ENCODE data around the gene UPK1B.

The UPK1B gene

DNA sequence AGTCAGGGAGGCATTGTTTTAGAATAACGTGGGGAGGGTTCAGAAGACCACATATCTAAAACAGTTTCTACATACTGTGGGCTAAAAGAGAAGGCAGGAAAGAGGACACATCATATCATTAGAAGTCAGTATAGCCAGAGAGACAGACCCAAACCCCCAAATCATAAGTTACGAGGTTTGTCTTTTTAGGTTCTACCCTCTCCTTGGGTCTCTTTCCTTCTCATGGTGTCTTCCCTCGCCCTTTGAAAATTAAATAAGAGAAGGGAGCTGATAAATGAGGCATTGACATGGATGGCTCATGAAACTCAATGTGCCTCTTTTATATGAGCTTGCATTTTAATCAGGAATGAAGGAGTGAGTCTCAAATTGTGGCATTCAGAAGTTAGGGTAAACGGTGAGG is 3.4 kb downstream of the UPK1B start:
- no peak for DNase-seq (ENCODE audit: low read depth in 2 of 2)

- no peak for DNase-seq (ENCODE audit: low read depth in 2 of 2)
These were observed 3.9 kb downstream of the UPK1B start for GRCh38 chr3:119177321-119177720.

DNA sequence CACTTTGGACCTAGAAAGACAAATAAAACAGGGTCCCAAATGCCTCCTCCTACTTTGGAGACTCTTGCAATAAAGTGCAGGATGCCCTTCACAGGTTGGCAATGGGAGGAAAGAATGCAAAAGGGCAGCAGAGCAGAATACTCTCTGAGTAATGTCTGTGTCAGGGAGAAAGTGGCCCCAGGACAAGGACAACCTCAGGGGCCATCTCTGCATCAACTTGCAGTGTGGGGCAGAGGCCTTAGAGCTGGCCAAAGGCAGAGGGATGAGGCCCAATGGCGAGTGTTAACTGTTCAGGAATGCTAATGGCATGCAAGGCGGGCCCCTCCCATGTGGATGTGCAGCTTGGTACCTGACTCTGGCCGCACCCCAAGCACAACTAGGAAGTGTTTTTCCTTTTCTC is 8.4 kb downstream of the UPK1B start:
- DNase-seq (ENCODE audit: low read depth in 2 of 2): no peak

DNA sequence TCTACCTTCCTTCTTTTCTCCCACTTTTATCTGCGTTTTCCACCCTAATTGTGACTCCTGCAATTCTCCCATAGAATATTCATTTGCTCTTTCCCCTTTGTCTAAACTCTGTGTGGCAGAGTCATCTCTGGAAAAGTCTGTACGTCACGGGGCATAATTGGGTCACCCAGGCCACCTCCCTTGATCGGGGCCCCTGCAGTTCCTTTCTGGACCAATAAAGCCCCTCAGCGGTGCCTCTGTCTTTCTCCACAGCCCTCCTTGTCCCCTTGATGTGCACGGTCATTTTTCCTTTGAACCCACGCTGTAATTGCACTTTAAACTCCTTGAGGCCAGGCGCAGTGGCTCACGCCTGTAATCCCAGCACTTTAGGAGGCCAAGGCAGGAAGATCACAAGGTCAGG is 10.7 kb downstream of the UPK1B start:
- DNase-seq (ENCODE audit: low read depth in 2 of 2): no peak

DNA sequence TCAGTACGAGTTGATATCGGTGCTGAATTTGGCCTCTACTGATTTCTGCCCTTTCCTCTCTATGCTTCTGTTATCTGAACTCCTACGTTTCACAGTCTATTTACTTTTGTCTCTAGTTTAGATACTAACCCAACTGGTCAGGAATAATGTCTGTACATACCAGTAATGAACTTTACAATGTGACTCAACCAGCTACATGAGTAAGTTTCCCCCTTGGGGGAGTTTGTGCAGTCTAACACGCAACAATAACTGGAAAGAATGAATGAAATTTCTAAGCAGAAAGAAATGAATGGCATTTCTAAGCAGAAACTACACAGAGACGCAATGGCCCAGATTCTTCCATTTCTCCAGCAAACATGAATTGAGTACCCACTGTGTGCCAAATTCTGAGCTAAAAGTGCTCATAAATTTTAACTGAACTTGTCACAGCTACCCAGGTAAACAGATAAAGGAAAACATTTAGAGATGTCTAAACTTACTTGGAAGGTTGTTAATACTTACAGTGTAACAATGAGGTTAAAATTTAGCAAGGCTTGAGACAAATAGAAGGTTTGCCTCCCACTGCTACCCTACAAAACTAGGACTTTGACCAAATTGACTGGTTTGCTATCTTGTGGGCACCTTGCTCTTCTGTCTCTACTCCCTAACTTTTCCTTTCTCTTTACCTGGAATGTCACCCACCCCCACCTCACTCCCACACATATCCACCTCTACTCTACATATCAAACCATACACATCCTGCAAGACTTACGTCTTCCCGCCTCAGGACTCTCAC is 11.6 kb downstream of the UPK1B start:
- no peak for DNase-seq (ENCODE audit: low read depth in 2 of 2)

DNA sequence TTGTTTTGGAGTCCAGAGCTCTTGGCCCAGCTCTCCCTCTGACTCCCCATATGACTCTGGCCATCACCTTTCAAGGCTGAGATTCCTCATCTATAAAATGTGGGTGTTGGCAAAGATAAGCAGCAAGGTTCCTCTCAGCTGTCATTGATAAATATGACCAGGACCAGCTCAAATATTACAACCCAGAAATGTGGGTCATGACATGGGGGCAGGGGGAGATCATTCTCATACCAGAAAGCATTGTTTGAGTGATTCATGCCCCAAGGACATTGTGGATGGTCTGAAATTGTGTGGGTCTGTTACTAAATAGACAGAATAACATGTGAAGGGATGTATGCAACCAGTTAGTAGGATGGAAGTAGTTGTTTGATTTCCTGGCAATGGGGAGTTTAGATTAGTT is 13.9 kb downstream of the UPK1B start:
- no peak for DNase-seq (ENCODE audit: low read depth in 2 of 2)

DNA sequence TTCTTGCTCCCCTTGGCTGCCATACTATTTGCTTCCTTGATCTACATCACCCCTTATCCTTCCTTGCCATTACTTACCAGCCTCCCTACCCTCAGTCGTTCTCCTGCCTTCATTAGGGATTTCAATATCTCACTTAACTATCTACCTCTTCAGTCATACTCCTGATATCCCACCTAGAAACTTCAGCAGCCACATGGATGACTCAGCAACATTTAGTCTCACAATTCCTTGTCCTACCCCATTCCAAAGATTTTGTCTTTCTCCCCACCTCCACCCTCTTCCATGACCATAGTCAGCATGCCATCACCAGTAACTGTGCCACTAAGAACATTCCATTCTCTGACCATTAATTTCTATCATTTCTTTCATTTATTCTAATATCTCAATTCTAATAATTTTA is 18.4 kb downstream of the UPK1B start:
- no peak for DNase-seq (ENCODE audit: low read depth in 2 of 2)

- DNase-seq (ENCODE audit: low read depth in 2 of 2): no peak
These were observed 21.1 kb downstream of the UPK1B start for GRCh38 chr3:119194237-119195150.

GRCh38 chr3:119195151-119195476 is 21.7 kb downstream of the UPK1B start:
- DNase-seq (ENCODE audit: low read depth in 2 of 2): no peak

DNA sequence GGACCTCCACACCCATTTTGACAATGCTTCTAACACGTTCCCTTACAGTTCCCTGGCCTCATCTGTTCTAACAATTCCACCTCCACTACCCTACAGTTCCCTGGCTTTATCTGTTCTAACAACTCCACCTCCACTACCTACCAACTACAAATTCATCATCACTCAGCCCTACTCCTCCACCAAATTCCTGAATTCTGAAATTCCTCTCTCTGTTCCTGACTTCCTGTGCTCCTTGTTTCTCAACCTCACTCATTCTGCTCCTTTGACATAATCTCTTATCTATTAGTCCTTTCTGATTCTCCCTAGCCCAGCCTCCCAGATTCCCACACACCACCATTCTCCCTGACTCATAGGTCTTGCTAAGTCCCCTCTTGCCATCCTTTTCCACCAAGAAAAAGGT is 22.5 kb downstream of the UPK1B start:
- no peak for DNase-seq (ENCODE audit: low read depth in 2 of 2)

DNA sequence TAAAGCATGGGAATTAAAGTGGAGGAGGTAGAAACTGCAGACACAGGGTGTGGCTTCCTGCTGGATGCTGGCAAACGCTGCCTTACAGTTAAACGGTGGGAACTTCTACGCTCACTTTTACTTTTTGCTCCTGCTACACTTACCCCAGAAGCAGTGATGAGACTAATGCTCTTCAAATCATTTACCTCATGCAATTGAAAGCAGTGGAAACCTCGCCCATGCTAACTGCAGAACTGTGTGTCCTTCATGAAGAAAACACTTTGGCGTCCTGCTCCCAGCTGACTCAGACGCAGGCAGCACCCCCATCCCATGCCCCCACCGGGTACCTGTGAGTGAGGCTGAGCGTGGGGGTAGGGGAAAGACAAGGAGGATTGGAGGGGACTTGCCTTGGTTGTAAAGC is 31.8 kb downstream of the UPK1B start:
- DNase-seq (ENCODE audit: low read depth in 2 of 2): no peak

DNA sequence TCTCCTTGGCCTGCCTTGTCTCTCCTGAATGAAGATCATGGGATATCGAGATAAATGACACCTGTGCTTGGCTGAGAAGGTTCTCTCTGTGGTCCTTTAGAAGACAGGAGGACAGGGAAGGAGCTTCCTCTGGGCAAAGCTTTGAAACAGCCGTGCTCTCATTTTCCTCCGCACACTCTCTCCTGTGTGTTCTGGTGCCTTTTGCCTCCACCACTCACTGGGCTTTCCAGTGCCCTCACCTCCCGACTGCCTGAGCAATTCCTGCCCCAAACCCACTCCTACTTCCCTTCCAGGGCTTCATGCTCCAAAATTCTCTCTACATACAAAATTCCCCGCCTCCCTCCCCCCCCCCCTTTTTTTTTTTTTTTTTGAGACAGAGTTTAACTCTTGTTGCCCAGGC is 32.3 kb downstream of the UPK1B start:
- no peak for DNase-seq (ENCODE audit: low read depth in 2 of 2)

GRCh38 chr3:119206611-119207511 is 33.5 kb downstream of the UPK1B start:
- no peak for DNase-seq (ENCODE audit: low read depth in 2 of 2)

- no peak for DNase-seq (ENCODE audit: low read depth in 2 of 2)
These were observed 34.1 kb downstream of the UPK1B start for GRCh38 chr3:119207512-119207875.

DNA sequence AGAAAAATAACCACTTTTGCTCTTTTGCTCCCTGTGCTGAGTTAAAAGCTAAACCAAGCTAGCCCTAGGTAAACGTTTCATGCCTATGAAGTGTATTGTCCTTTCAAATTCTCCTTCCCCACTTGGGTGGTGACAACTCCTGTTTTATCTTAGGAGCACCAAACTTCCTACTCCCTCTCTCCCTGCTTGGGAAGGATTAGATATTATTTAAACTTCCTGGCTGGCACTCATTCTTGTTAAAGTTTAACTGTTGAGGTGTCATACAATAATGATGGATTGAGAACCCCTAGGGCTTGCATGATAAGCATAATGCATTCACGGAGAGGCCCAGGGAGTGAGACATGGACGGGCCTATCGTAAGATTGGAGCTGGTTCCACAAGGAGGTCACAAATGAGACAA is 37.8 kb downstream of the UPK1B start:
- DNase-seq (ENCODE audit: low read depth in 2 of 2): no peak

GRCh38 chr3:119211803-119212202 is 38.4 kb downstream of the UPK1B start:
- no peak for DNase-seq (ENCODE audit: low read depth in 2 of 2)

- no peak for DNase-seq (ENCODE audit: low read depth in 2 of 2)
These were observed 45.7 kb downstream of the UPK1B start for GRCh38 chr3:119219069-119219468.

DNA sequence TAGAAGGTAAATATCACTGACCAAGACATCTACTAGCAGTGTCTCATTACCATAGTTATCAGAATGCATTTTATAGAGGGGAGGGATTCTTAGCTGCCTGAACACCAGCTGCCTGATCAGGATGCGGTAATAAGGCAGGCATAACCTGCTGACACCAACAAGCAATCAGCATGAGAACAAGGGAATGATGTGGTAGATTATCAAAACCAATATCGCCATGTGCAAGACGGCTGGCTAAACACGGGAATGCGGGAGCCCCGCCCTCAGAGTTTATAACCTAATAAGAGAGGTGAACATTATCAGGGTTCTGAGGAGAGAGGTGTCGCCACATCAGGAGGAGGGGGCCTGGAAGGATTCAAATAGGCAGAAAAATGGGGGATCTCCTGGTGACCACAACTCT is 46.8 kb downstream of the UPK1B start:
- no peak for DNase-seq (ENCODE audit: low read depth in 2 of 2)

DNA sequence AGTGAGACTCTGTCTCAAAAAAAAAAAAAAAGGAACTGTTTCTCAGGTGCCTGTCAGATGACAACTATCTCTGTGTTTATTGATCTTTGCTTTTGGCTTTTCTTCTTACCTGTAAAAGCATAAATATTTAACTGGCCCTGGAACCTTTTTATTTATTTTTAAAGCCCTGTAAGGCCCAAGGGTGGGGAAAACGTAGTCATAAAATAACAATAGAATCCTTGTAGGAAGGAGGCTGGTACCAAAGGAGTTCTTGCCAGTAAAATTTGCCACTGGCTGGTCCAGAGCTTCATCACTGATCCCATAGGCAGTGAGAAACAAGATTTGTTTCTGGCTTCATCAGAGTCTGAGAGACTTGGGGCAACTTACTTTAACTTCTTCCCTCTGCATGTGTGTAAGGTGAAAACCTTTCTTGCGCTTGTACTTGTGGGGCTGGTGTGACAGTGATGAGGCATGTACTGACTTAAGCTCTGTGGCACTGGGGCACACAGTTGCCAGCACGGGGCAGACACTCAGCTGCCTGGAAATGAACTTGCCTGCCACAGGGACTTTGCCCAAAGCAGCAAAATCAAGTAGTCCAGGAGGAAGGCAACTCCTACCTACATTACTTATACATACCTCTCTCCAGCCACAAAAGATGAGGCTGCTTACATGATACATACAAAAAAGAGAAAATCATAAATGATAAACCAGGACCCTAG is 47.7 kb downstream of the UPK1B start:
- DNase-seq (ENCODE audit: low read depth in 2 of 2): no peak

- DNase-seq (ENCODE audit: low read depth in 2 of 2): no peak
These were observed 48.5 kb downstream of the UPK1B start for GRCh38 chr3:119221779-119222320.

DNA sequence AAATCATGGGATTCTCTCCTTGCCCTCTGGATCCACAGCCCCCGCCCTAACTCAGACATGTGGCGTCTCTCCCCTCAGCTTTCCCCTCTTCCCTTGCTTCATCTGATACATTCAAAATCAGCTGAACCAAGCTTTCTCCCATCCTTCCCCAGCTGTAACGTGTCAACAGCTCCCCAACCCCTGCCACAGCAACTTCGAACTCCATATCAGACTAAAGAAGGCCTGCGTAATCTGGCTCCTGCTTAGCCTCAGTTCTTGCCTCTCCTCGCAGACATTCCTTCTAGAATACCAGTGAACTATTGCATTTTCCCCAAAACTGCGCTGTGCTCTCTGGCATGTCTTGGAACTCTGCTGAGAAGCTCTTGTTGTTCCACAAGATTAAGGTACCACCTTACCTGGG is 49.0 kb downstream of the UPK1B start:
- DNase-seq (ENCODE audit: low read depth in 2 of 2): no peak

Data from activated CD8-positive, alpha-beta memory T cell treated with anti-CD3 and anti-CD28 coated beads for 4 hours (primary cell).